Neutrophil (primary cell): Measurements from ENCODE around the gene SHTN1.

Experiments used
- H3K27ac ChIP-seq: fragments of 200-600 bp; sonication (generic); 2 replicates; pipeline ENCODE4 v1.5.1; 2016; ENCODE audit warnings: mild to moderate bottlenecking, moderate library complexity
- H3K27me3 ChIP-seq: fragments of 200-600 bp; sonication (generic); 2 replicates; pipeline ENCODE4 v1.6.0; 2016; ENCODE audit warnings: mild to moderate bottlenecking
- H3K36me3 ChIP-seq: fragments of 200-600 bp; sonication (generic); 2 replicates; pipeline ENCODE4 v1.5.1; 2017
- H3K4me1 ChIP-seq, 2 experiments: fragments of 200-600 bp in 1 of 2; sonication (generic) in 1 of 2; 1 replicate in 1 of 2; 2 replicates in 1 of 2; pipeline versions ENCODE4 v1.5.1 to v1.6.1; 2013 to 2016; ENCODE audit warnings: low read depth in 1 of 2, low read length in 1 of 2, mild to moderate bottlenecking in 1 of 2, moderate library complexity in 1 of 2; ENCODE audit not compliant: control insufficient read depth in 1 of 2, insufficient read depth in 1 of 2
- H3K4me3 ChIP-seq, 2 experiments: fragments of 200-600 bp in 1 of 2; sonication (generic) in 1 of 2; 1 replicate in 1 of 2; 2 replicates in 1 of 2; pipeline ENCODE4 v1.5.1; 2013 to 2016; ENCODE audit warnings: low read depth in 1 of 2, low read length in 1 of 2, mild to moderate bottlenecking in 1 of 2, moderate library complexity in 1 of 2
- H3K9me3 ChIP-seq: fragments of 200-600 bp; sonication (generic); 2 replicates; pipeline ENCODE4 v1.5.1; 2016
- CTCF ChIP-seq: fragments of 200-600 bp; sonication (generic); IDR thresholded peaks from 2 replicates; pipeline ENCODE4 v1.5.1; 2016; ENCODE audit warnings: antibody characterized with exemption

The SHTN1 gene

GRCh38 chr10:116994113-116994890, 10.7 kb downstream of the SHTN1 start:
- Histone ChIP-seq H3K36me3 (no peaks in the 10 kb centered on the region), H3K27me3 (peaks cover 7% of the 10 kb centered on the region), H3K4me3 (no peak overlapping the region), H3K27ac (no peak overlapping the region), H3K4me1 (no peaks in the 10 kb centered on the region), H3K9me3 (no peaks in the 10 kb centered on the region)
- TF ChIP-seq CTCF = no peak

GRCh38 chr10:116993610-116994009, 11.4 kb downstream of the SHTN1 start:
- Histone ChIP-seq H3K4me3 (no peak overlapping the region), H3K9me3 (no peaks in the 10 kb centered on the region), H3K36me3 (no peaks in the 10 kb centered on the region), H3K27ac (no peak overlapping the region), H3K27me3 (peaks cover 7% of the 10 kb centered on the region), H3K4me1 (no peaks in the 10 kb centered on the region)
- TF ChIP-seq CTCF = no peak

- Histone ChIP-seq H3K36me3 (no peaks in the 10 kb centered on the region), H3K9me3 (no peaks in the 10 kb centered on the region), H3K4me3 (no peak overlapping the region), H3K4me1 (no peaks in the 10 kb centered on the region), H3K27me3 (peaks cover 7% of the 10 kb centered on the region), H3K27ac (no peak overlapping the region)
- TF ChIP-seq CTCF = no peak
Observed at GRCh38 chr10:116992183-116992582, 12.8 kb downstream of the SHTN1 start.

- no peak for TF ChIP-seq CTCF
- H3K27me3 ChIP-seq = no peaks in the 10 kb centered on the region
- H3K4me3 ChIP-seq = no peak overlapping the region
- H3K4me1 ChIP-seq = no peaks in the 10 kb centered on the region
- H3K9me3 ChIP-seq = no peaks in the 10 kb centered on the region
- no peak overlapping the region for H3K27ac ChIP-seq
- H3K36me3 ChIP-seq = no peaks in the 10 kb centered on the region
Observed at GRCh38 chr10:116990276-116990800, 14.6 kb downstream of the SHTN1 start.

GRCh38 chr10:116989439-116989838, 15.5 kb downstream of the SHTN1 start:
- H3K27me3 ChIP-seq = no peaks in the 10 kb centered on the region
- no peak for TF ChIP-seq CTCF
- H3K4me3 ChIP-seq = no peak overlapping the region
- no peaks in the 10 kb centered on the region for H3K4me1 ChIP-seq
- no peaks in the 10 kb centered on the region for H3K36me3 ChIP-seq
- H3K27ac ChIP-seq = no peak overlapping the region
- no peaks in the 10 kb centered on the region for H3K9me3 ChIP-seq
